Endothelial cell of hepatic sinusoid (primary cell): ENCODE data around the gene ZFTA.

Experiments used
- in situ Hi-C: cut with HindIII; loops from 2 replicates; pipeline ENCODE4 v1.10.0; 2017; ENCODE audit warnings: low sequenced_read_pairs

The ZFTA gene

DNA sequence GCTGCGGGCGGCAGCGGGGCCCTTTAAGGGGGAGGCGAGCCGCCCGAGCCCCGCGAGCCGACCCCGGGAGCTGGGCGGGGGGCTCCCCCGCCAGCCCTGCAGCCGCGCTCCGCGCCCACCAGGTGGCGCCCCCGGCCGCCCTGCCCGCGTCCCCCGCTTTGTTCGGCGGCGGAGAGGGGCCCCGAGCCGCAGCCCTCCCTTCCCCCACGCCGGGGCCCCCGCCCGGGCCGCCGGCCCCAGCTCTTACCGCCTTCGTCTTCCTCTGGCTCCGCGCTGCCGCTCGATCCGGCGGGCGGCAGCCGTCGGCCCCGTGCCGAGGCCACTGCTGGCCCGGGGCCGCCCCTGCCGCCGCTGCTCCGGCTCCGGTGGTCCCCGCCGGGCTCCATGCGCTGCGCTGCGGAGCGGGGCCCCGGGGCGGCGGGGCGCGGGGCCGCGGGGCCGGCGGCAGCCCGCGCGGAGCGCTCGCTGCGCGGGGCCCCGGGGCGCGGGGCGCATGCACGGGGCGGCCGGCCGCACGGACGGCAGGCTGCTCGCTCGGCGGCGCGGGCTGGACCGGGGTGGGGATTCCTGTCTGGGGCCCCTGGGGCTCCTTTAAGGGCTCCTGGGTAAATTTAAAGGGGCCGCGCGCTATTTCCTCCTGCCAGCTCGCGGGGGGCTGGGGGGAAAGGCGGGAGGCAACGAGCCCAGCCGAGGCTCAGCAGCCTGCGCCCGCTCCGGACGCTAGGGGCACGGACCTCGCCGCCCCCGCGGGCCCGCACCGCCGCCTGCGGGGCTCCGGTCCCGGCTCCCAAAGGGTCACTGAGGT lies at the start of gene ZFTA:
ZFTA (minus strand) TSS at position 539 of the 805 bp plus-strand sequence; CDS start at position 386, 153 bp downstream.
- in situ Hi-C loops: no loop called here

DNA sequence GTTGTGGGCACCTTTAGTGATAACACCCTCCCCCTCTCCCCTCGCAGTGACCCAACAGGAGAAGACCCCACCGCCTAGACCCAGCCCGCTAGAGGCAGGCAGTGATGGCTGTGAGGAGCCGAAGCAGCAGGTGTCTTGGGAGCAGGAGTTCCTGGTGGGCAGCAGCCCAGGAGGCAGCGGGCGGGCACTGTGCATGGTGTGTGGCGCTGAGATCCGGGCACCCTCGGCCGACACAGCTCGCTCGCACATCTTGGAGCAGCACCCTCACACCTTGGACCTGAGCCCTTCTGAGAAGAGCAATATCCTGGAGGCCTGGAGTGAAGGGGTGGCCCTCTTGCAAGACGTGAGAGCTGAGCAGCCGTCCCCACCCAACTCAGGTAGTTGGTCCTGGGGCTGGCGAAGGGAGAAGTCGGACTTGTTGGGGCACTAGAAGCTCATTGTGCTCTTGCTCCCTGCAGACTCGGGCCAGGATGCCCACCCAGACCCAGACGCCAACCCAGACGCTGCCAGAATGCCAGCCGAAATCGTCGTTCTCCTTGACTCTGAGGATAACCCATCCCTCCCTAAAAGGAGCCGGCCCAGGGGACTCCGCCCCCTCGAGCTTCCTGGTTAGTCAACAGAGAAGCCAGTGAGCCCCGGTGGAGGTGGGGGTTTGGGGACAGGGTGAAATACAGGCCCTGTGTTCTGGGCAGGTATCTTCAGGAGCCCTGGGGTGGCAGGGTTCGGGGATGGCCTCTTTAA lies 49.4 kb upstream of the ZFTA start:
- in situ Hi-C loops: loop anchor here (5.0 to 10.0 kb wide), 2 partner anchors 36 to 117 kb away; partner anchors contain the start of gene NAA40

DNA sequence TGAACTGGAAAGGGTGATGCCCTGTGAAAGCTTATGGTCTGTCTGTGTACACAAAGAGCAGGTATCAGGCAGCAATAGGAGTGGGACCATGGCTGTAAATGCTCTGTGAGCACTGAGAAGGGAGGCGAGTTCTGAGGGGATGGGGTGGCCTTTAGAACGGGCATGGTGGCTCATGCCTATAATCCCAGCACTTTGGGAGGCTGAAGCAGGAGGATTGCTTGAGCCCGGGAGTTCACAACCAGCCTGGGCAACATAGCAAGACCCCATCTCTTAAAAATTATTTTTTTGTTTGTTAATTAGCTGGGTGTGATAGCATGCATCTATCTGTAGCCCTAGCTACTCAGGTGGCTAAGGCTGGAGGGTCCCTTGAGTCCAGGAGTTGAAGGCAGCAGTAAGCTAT lies 48.2 kb upstream of the ZFTA start:
- in situ Hi-C loops: loop anchor here (5.0 to 10.0 kb wide), 2 partner anchors 34 to 118 kb away; partner anchors contain the start of gene NAA40

DNA sequence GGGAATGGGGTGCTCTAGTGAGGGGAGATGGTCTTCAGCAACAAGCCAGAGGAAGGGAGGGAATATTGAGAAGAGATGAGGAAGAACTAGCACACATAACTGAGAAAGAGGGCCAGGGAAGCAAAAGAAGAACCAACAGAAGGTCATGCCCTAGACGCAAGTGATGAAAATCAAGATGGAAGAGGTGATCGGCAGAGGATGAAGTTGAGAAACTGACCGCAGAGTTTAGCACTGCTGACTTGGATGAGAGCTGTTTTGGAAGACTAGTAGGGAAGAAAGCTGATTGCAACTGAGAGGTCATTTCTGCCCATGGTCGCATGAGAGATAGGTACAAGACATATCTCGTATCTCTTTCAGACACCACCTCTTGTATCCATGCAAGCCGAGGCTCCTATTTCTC lies 47.6 kb upstream of the ZFTA start:
- in situ Hi-C loops: loop anchor here (5.0 to 10.0 kb wide), 2 partner anchors 34 to 119 kb away; partner anchors contain the start of gene NAA40

DNA sequence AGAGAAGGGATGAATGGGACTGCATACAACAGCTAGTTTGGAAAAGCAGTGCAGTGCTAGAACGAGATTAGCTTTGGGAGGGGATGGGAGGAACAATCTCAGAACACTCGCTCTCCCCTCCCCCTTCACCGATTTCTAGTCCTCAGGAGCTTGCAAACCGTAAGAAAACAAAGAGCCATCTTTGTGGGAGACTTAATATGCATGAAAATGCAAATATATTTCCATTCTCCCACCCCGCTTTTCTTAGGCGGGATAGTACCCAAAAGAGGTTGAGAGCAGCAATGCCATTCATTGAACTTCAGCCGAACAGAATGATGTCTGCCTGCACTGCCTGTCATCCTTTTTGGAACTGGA lies 45.8 kb upstream of the ZFTA start:
- in situ Hi-C loops: loop anchor here (10.0 kb wide), 1 partner anchor 120 kb away; the partner anchor contains the start of gene NAA40

DNA sequence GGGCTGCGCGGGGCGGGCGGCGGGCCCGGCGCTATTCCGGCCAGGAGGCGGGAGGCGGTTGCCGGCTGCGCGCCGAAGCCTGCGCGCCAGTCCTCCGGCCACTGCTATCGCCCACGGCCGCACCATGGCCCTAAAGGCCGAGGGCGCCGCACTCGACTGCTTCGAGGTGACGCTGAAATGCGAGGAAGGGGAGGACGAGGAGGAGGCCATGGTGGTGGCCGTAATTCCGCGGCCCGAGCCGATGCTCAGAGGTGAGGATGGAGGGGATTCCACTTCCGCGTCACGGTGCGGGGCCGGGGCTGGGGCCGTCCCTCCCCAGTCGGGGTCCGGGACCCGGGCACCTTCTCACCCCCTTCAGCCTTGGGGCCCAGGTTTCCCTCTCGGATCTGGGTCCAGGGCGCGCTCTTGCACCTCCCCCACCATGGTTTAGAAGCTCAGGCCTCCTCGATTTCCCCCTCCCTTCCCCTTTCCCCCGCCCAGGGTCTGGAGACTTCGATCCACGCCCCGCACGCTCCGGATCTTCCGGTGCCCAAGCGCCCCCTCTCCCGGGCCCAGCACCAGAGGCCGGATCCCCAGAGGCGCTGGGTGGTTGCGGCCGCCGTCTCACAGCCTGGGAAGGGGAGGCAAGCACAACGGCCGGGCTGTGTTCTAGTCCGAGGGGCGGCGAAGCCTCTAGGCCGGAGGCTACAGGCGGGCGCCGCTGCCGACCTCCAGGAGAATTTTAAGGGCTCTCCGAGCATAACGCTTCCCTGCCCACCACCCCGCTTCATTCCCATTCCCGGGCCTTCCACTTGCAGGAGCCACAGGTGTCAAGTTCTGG lies 45.2 kb upstream of the ZFTA start:
- in situ Hi-C loops: loop anchor here (10.0 kb wide), 1 partner anchor 121 kb away; the partner anchor contains the start of gene NAA40

DNA sequence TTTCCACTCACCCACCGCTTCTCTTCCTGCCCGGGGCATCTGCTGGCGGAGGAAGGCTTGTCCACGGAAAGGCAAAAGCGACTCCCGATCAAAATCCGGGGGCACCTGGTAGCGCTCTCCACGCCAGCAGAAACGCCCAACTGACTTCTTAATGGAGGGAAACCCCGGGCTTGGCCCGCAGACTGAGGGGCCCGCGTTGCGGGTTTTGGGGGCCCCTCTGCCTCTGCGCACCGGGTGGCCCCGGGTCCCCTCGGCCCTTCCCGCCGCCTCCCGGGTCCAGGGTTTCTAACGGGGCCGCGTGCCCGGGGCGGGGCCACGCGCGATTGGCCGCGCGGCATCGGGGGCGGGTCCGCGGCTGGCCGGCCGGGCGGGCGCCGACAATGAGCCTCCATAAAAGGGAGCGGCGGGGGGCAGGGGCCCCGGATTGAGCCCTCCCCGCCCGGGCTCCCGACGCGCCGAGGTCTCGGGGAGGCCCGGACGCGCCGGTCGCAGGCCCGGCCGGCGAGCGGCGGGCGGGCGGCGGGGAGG lies 44.5 kb upstream of the ZFTA start, which contains the start of gene SPINDOC:
SPINDOC (plus strand) TSS at position 422 of the 528 bp plus-strand sequence. CDS start 231 bp downstream, outside the sequence.
- in situ Hi-C loops: loop anchor here (10.0 kb wide), 1 partner anchor 122 kb away; the partner anchor contains the start of gene NAA40

DNA sequence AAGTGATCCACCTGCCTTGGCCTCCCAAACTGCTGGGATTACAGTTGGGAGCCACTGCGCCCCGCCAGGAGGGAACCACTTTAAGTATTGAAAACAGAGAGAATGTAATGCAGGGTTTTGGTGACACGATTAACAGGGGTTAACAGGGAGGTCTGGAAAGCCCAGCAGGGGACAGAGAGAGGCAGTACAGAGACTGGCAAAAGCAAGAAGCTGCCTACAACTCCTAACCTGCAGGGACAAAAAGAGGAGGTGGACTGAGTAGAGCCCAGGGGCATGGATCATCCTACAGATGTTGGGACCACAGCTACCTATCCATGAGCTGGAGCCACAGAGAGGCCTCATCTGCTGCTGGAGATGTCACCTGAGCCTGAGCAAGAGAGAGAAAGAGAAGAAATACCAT lies 42.9 kb upstream of the ZFTA start:
- in situ Hi-C loops: loop anchor here (10.0 kb wide), 1 partner anchor 123 kb away; the partner anchor contains the start of gene NAA40

DNA sequence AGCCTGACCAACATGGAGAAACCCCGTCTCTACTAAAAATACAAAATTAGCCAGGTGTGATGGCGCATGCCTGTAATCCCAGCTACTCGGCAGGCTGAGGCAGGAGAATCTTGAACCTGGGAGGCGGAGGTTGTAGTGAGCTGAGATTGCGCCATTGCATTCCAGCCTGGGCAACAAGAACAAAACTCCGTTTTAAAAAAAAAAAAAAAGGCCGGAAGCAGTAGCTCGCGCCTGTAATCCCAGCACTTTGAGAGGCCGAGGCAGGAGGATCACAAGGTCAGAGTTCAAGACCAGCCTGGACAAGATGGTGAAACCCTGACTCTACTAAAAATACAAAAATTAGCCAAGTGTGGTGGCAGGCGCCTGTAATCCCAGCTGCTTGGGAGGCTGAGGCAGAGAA lies 41.8 kb upstream of the ZFTA start:
- in situ Hi-C loops: loop anchor here (10.0 kb wide), 1 partner anchor 124 kb away; the partner anchor contains the start of gene NAA40

DNA sequence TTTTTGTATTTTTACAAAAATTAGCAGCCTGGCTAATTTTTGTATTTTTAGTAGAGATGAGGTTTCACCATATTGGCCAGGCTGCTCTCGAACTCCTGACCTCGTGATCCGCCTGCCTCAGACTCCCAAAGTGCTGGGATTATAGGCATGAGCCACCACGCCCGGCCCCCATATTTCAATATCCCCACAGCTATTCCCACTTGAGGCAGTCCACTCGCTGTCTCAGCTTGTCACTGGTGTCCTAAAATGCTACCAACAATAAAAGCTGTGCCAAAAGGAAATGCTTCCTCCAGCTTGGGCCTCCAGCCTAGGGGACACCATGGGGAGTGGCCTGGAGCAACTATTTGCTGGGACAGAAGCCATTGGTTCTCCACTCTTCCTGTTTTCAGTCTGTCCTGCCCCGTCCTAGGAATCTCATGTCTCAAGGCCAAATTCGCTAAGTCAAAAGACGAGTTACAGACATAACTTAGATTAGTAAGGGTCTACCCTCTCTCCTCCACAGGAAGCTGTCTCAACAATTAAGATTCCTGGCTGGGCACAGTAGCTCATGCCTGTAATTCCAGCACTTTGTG lies 37.4 kb upstream of the ZFTA start:
- in situ Hi-C loops: no loop called here

DNA sequence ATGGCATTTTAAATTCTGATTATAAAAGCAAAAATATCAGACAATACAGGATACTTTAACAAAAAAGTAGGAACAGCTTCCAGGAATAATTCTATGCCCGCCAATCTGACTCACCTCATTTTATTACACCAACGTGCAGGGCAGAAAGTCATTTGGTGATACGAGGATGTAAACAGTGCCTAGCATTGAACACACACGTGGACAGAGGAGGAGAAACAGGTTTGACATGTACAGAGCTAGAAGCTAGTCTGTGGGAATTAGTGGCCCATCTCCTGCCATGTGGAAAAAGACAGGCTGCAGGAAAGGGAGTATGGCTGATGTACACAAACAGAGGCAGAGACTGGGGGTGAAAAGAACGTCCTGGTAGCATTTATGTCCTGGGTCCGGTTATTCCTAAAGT lies 35.7 kb upstream of the ZFTA start:
- in situ Hi-C loops: no loop called here

DNA sequence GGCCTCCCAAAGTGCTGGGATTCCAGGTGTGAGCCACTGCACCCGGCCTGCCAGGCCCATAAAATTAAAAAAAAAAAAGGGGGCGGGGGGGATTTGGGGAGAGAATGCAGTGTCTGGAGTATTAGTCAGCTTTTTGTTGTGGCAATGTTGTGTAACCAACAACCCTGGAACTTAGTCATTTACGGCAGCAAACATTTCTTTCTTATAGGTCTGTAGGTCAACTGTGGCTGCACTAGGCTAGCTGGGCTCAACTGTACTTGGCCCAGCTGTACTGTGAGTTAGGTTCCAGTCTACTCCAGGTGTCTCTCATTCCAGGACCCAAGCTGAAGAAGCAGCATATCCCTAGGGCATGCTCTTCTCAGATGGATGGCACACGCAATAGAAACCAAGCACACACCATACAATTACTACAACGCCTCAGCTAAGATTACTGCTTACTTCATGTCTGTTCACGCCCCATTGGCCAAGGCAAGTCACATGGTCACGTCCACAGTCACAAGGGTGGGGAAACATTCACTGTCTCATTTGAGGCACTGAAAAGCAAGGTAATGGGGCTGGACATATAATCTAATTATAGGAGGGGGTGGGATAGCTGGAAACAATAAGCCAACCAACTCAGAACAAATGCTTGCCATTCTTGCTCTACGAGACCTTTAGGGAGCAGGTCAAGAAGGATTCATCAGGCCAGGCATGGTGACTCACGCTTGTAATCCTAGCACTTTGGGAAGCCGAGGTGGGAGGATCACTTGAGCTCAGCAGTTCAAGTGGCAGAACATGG lies 34.3 kb upstream of the ZFTA start:
- in situ Hi-C loops: no loop called here

DNA sequence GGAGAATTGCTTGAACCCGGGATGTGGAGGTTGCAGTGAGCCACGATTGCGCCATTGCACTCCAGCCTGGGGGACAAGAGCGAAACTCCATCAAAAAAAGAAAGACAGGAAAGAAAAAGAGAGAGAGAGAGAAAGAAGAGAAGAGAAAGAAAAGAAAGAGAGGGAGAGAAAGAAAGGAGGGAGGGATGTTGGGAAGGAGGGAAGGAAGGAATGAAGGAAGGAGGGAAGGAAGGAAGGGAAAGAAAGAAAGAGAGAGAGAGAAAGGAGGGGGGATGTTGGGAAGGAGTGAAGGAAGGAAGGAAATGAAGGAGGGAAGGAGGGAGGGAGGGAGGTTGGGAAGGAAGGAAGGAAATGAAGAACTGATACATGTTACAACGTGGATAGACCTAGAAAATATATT lies 32.3 kb upstream of the ZFTA start:
- in situ Hi-C loops: no loop called here

DNA sequence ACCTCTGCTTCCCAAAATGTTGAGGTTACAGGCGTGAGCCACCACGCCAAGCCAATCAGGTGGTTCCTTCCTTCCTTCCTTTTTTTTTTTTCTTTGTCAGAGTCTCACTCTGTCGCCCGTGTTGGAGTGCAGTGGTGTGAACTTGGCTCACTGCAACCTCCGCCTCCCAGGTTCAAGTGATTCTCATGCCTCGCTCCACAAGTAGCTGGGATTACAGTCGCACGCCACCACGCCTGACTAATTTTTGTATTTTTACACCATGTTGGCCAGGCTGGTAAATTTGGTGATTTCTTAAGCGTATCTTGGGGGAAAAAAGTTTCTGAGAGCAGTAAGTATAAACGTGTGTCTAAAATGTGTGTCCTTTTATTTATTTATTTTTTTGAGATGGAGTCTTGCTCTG lies 26.5 kb upstream of the ZFTA start:
- in situ Hi-C loops: no loop called here

DNA sequence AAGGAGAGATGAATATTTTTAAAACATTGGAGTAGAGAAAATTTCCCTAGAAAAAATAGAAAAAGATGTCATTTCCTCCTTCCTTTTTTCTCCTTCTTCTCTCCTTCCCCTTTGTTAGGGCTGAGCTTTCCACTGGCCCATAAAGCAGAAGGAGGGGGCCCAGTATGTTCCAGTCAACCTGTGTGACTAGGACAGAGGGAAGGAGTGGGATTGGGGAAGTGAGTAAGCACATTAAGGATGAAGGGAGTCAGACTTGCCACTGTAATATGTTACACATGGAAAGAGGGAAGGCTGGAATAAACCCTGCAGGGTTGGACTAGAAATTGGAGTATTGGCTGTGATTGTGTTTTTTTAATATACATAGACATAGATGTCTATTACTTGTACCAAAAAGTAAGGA lies 24.6 kb upstream of the ZFTA start:
- in situ Hi-C loops: no loop called here

DNA sequence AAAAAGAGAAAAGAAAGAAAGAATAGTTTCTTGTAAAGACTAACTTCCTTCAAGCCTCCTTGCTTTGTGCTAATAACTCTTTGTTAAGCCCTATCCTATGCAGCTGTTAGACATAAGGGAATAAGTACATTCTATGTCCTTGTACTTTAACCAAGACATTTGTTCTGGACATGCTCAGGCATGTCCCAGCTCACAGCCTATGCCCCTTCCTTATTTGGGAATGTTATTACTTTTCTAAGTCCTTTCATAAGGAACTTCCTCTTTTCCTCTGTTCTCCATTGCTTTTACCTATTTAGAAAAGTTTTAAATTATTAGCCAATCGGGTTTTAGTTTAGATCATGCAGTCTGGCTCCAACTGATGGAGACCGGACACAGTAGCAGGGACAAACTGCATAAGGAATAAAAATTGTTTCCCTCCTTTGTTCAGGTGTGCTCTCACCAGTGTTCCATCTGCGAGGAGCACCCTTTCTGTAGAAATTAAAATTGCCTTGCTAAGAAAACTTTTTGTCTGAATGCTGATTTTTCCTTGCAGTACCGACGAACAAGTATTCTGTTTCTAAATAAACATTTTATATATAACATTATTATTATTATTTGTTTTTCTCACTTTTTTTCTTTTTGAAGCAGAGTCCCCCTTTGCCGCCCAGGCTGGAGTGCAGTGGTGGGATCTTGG lies 23.1 kb upstream of the ZFTA start:
- in situ Hi-C loops: no loop called here

DNA sequence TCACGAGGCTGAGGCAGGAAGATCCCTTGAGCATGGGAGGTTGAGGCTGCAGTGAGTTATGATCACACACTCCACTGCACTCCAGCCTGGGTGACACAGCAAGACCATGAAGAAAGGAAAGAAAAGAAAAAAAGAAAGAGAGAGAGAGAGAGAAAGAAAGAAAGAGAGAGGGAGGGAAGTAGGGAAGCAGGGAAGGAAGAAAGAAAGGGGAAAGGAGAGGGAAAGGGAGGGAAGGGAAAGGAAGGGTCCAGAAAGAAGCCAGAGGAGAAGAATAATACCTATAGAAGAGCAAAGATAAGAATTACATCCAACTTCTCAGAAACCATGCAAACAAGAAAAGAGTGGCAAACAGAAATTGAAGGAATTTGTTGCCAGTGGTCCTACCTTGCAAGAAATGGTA lies 17.2 kb upstream of the ZFTA start:
- in situ Hi-C loops: no loop called here

DNA sequence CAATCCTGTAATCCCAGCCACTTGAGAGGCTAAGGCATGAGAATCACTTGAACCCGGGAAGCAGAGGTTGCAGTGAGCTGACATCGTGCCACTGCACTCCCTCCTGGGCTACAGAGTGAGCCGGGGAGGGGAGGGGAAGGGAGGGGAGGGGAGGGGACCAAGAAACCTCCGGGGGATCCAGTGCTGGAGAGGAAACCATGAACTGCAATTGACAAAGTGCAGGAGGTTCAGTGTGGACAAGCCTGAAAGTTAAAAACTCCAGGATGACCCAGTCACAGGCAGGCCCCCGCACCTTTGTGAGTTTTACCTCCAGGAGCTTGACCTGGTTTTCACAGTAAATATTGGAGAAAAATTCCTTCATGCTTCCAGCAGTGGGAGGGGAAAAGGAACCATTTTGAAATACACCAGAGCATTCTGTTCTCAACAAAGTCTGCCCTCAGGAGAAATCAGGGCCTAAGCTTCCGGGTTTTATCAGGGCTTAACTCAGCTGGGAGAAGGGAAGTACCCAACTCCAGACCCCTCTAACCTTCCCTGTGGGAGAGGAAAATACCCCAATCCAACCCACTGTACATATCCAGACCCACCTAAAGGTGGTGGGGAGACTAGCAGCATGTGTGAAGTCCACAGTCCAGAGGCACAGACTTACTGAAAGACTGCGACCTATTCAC lies 15.5 kb upstream of the ZFTA start:
- in situ Hi-C loops: loop anchor here (5.0 kb wide), 1 partner anchor 33 kb away; no protein-coding TSS in a partner anchor
